BE2C (cell line): ENCODE data around the gene ISCU.

Experiments used
- DNase-seq: peaks from one replicate; pipeline ENCODE4 v3.0.0-alpha.2; 2020
- H3K27me3 ChIP-seq: fragments of 250-450 bp; sonication (Bioruptor Pico); 2 replicates; pipeline ENCODE4 v1.5.1; 2020; ENCODE audit warnings: mild to moderate bottlenecking
- H3K36me3 ChIP-seq: fragments of 250-450 bp; sonication (Bioruptor Pico); 2 replicates; pipeline ENCODE4 v1.5.1; 2020; ENCODE audit warnings: mild to moderate bottlenecking
- H3K4me1 ChIP-seq: fragments of 250-450 bp; sonication (Bioruptor Pico); 2 replicates; pipeline ENCODE4 v1.5.1; 2020
- H3K4me3 ChIP-seq: 2 replicates; pipeline ENCODE4 v1.5.1; 2011; ENCODE audit warnings: low read depth, low read length
- H3K9me3 ChIP-seq: fragments of 250-450 bp; sonication (Bioruptor Pico); 2 replicates; pipeline ENCODE4 v1.5.1; 2020
- TF ChIP-seq, protein P1 (sequence below): IDR thresholded peaks from 2 replicates; pipeline ENCODE4 v1.5.1; 2012; ENCODE audit warnings: mild to moderate bottlenecking, low read depth, low read length

The ISCU gene

DNA sequence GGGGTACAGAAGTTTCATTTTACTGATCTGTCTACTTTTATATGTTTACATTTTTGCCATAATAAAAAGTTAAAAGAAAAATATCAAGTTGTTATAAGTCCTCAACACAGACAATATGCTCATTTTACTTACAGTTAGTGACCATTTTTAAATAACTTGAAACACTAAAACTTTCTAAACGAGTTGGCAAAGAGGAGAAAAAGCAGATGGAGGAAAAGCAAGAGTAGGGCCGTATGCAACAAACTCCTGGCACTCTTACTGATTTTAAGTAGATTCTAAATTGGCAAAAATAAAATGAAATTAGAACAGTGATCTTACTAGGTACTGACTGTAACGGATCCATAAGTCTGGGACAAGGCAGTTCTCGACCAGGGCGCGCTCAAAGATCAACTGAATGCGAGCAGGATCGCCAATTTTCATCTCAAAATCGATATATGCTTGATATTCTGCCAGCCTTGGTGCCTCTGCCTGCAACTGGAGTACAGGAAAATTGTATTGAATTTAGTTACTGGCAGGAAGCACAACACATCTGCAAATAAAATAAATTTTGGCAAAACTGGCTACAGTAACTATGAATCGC is 23.7 kb upstream of the ISCU start:
- no peaks in the 10 kb centered on the region for H3K27me3 ChIP-seq
- no peaks in the 10 kb centered on the region for H3K9me3 ChIP-seq
- TF ChIP-seq, protein P1, sequence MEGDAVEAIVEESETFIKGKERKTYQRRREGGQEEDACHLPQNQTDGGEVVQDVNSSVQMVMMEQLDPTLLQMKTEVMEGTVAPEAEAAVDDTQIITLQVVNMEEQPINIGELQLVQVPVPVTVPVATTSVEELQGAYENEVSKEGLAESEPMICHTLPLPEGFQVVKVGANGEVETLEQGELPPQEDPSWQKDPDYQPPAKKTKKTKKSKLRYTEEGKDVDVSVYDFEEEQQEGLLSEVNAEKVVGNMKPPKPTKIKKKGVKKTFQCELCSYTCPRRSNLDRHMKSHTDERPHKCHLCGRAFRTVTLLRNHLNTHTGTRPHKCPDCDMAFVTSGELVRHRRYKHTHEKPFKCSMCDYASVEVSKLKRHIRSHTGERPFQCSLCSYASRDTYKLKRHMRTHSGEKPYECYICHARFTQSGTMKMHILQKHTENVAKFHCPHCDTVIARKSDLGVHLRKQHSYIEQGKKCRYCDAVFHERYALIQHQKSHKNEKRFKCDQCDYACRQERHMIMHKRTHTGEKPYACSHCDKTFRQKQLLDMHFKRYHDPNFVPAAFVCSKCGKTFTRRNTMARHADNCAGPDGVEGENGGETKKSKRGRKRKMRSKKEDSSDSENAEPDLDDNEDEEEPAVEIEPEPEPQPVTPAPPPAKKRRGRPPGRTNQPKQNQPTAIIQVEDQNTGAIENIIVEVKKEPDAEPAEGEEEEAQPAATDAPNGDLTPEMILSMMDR: no peak
- no peak overlapping the region for H3K4me3 ChIP-seq
- peaks cover 62% of the 10 kb centered on the region for H3K36me3 ChIP-seq
- no peak for DNase-seq
- no peaks in the 10 kb centered on the region for H3K4me1 ChIP-seq

DNA sequence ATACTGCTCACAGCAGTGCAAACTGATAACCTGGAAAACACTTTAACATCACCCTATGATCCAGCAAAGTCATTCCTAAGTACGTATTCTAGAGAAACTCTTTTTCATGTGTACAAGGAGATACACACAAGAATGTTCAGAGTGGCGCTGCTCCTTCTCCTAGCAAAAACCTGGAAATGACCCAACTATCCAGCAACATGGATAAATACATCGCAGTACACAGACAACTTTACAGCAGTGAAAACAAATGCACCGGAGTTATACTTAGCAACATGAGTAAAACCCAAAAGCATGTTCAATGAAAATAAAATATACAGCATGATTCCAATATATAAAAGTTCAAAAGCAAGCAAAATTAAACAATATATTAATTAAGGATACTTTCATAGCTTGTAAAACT is 20.1 kb upstream of the ISCU start:
- H3K4me1 ChIP-seq: no peaks in the 10 kb centered on the region
- H3K36me3 ChIP-seq: peaks cover 67% of the 10 kb centered on the region
- H3K27me3 ChIP-seq: no peaks in the 10 kb centered on the region
- TF ChIP-seq, protein P1: no peak
- no peaks in the 10 kb centered on the region for H3K9me3 ChIP-seq
- H3K4me3 ChIP-seq: no peak overlapping the region
- no peak for DNase-seq

DNA sequence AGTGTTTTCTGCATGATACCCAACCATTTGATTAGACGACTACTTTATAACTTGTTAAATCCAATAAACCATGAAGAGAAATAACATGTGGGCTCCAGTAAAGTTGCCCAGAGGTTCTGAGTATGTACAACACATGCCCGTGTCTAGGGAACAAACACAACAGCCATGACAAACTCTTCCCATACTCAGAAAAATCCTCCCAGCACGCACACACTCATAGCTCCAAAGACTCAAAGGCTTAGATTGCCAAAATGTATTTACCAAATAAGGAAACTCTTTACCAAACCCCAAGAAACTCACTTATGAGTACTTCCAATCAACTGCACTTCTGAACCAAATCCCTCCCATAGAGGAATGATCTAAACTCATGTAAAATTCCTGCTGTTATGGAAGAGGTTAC is 18.7 kb upstream of the ISCU start:
- H3K27me3 ChIP-seq: no peaks in the 10 kb centered on the region
- TF ChIP-seq, protein P1: no peak
- peaks cover 66% of the 10 kb centered on the region for H3K36me3 ChIP-seq
- H3K4me3 ChIP-seq: no peak overlapping the region
- DNase-seq: no peak
- H3K9me3 ChIP-seq: no peaks in the 10 kb centered on the region
- H3K4me1 ChIP-seq: no peaks in the 10 kb centered on the region

DNA sequence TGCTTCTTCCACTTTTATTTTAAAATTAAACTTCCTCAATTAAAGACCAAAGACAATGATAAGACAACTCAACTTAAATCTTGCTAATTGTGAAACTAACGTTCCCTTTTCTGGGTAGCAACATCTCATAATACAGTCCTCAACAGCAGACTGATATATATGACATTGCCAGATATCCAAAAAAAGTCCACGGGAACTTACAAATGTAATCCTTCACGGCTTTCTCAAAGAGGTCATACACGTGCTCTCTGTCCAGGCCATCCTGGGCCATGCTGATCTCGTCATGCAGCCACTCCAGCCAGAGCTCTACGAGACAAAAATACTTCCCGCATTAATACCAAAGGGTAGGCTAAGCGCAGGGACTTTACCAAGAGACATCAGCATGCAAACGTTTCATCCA is 14.7 kb upstream of the ISCU start:
- Histone ChIP-seq H3K9me3 (no peaks in the 10 kb centered on the region), H3K36me3 (peaks cover 69% of the 10 kb centered on the region), H3K27me3 (no peaks in the 10 kb centered on the region), H3K4me1 (no peaks in the 10 kb centered on the region), H3K4me3 (no peak overlapping the region)
- no peak for DNase-seq
- TF ChIP-seq, protein P1: no peak

DNA sequence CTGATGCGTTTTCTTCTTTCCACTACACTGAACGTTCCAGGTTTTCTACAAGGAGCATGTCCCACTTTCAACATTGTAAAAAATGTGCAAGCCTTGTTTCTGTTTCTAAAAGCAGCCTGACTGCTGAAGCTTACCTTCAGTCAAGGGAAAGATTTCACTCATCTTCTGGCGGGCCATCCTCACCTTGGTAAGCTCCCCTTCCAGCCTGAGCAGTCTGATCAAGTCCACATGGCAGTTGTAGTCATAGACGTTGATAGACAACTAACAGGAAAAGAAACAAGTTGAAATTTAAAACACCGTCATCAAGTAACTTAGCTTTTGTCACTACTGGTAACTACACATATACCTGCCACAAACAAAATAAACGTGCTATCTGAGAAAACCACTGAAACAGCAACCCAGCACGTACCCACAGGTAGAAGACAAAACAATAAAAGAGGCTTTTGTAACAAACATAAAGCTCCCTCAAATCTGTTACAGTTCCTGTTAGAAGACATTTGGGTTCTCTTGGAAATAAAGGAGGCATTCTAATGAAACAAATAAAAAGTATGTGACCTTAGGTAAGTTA is 13.4 kb upstream of the ISCU start:
- TF ChIP-seq, protein P1: no peak
- Histone ChIP-seq H3K4me1 (no peaks in the 10 kb centered on the region), H3K27me3 (no peaks in the 10 kb centered on the region), H3K9me3 (no peaks in the 10 kb centered on the region), H3K36me3 (peaks cover 56% of the 10 kb centered on the region), H3K4me3 (no peak overlapping the region)
- no peak for DNase-seq

DNA sequence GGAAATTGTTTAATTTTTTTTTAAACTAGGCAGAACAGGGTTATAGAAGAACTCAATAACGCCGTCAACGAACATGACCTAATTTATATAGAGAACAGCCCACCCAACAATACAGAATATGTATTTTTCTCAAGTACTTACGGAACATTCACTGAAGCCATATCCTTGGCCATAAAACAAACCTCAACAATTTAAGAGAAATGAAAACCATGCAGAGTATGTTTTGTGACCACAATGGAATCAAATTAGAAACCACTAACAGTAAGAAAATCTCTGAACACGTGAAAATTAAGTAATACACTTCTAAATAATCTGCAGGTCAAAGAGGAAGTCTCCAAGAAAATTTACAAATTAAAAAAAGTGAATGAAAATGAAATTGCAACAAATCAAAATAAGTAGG is 10.9 kb upstream of the ISCU start:
- TF ChIP-seq, protein P1: no peak
- DNase-seq: no peak
- Histone ChIP-seq H3K36me3 (peaks cover 44% of the 10 kb centered on the region), H3K4me1 (no peaks in the 10 kb centered on the region), H3K4me3 (no peak overlapping the region), H3K9me3 (no peaks in the 10 kb centered on the region), H3K27me3 (no peaks in the 10 kb centered on the region)
